ENCODE results near the gene CACNA1I.
"Not testable (repeated sequence)": the region's sequence is repeated elsewhere in the genome, so short reads cannot be mapped to it uniquely, and the experiment has no call there.

Gene CACNA1I

GRCh38 chr22:39570665-39571064, at the start of gene CACNA1I:
CACNA1I (plus strand) TSS chr22:39570753; CDS start chr22:39570753, 0 bp downstream.
- no peak for DNase-seq (ENCODE audit: low read depth)

- not testable (repeated sequence) for DNase-seq (ENCODE audit: low read depth)
Measured at GRCh38 chr22:39521106-39521885, 49.3 kb upstream of the CACNA1I start.

DNA sequence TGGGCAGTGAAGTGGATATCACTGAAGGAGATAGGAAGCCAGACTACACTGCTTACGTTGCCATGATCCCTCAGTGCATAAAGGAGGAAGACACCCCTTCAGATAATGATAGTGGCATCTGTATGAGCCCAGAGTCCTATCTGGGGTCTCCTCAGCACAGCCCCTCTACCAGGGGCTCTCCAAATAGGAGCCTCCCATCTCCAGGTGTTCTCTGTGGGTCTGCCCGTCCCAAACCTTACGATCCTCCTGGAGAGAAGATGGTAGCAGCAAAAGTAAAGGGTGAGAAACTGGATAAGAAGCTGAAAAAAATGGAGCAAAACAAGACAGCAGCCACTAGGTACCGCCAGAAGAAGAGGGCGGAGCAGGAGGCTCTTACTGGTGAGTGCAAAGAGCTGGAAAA, 48.5 kb upstream of the CACNA1I start:
- not testable (repeated sequence) for DNase-seq (ENCODE audit: low read depth)

DNA sequence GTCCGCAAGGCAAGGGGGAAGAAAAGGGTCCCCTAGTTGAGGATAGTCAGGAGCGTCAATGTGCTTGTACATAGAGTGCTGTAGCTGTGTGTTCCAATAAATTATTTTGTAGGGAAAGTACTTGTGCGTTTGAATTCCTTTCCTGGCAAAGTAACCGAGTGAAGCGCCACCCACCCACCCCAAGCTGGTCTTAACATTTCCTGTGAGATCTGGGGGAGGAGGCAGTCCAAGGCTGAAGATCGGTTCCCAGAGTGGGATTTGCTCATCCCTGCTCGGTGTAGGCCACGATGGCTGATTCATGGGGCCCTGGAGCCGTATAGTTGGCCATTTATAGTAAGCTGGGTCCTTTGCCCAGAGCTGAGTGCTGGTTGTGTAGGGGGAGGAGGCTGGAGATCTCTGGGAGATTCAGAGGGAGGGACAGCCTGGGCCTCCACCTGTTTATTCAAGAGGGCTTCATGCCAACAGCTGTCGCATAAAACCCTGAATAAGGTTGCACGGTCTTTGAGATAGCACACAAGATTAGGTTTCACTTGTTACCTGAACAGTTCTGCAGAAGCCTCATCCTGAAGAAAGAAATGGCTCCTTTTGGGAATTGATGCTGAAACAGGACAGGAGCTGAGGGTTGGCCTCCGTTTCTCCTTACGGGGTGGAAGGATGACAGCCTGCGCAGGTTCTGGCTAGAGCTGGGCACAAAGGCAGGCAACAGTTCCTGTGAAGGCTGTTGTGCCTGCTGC, 47.8 kb upstream of the CACNA1I start:
- no peak for DNase-seq (ENCODE audit: low read depth)

- no peak for DNase-seq (ENCODE audit: low read depth)
Measured at GRCh38 chr22:39524089-39524752, 46.3 kb upstream of the CACNA1I start.

- DNase-seq (ENCODE audit: low read depth), result no peak
Measured at GRCh38 chr22:39524753-39525657, 45.5 kb upstream of the CACNA1I start.

- DNase-seq (ENCODE audit: low read depth), result no peak
Measured at GRCh38 chr22:39525658-39525975, 44.9 kb upstream of the CACNA1I start.

DNA sequence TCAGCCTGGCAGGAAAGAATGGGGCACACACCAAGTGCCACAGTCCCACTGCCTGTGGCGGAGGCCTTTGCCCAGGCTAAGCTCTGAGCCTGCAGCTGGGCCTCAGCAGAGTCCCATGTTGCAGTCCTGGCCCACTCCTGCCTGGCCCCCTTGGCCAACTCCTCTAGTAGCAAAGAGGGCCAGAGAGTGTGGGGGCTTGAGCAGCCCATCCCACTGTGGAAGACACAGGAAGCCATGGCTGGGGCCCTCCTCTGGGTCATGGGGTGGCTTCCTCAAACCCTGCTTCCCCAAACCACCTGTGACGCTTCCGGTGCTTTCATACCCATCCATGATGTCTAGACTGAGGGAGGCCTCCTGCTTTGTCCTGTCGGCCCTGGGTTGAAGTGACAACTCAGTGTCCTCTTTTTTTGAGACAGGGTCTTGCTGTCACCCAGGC, 43.8 kb upstream of the CACNA1I start:
- DNase-seq (ENCODE audit: low read depth), result no peak

DNA sequence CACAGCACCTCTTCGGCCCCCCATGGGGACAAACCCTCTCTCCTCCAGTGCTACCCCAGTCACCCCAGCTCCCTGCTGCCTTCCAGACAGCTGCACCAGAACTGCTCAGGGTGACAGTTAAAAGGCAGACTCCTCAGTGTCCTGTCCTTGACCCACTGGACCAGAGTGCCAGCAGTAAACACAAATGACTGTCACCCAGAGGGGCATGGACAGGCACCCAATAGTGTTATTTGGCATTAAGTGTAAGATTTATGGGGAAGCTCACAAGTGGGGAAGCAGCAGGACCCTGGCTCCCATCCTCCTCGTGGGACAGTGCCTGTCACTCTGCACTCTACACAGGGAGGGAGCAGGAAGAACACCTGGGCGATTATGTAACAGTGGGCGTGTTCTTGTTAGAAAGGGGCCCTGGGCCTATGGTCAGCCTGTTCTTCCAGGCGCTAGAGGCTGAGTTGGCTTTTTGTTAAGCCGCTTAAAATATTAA, 43.0 kb upstream of the CACNA1I start:
- DNase-seq (ENCODE audit: low read depth), result no peak

GRCh38 chr22:39528080-39528661, 42.4 kb upstream of the CACNA1I start:
- DNase-seq (ENCODE audit: low read depth), result no peak

DNA sequence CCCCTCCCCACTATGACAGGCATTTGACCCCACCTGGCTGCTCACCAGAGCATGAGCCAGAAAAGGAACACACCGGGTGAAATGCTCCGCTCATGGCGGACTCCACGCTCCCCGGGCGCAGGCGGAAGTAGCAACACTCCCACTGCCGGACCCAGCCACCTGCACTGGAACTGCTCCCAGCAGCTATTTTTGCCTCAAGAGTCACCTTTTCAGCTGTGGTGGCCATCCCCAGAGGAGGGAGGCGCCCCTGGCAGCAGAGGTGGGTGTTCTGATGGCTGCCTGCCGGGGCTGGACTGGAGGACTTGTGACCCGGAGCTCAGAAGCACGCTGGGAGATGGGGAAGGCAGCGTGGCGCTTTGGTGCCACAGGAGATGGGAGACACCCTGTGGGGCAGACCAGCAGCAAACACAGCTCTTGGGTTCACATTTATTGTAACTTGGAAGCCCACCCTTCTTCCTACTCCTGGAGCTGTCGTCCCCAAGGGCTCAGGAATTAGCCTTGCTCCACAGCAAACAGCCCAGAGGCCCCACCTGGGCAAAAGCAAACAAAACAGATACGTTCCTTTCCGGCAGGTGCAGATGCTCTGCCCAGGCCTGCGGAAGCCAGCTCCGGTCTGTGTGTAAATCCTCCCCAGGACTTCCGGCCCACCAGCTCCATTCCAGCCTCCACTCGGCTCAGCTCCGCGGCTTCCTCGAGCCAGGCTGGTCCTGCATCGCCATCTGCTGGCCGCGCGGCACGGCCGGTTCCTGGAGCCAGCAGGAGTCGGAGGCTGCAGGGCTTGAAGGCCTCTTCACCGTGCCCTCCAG, 41.7 kb upstream of the CACNA1I start:
- DNase-seq (ENCODE audit: low read depth), result no peak

GRCh38 chr22:39529487-39529851, 41.1 kb upstream of the CACNA1I start:
- DNase-seq (ENCODE audit: low read depth), result no peak

- no peak for DNase-seq (ENCODE audit: low read depth)
Measured at GRCh38 chr22:39530116-39530515, 40.4 kb upstream of the CACNA1I start.

DNA sequence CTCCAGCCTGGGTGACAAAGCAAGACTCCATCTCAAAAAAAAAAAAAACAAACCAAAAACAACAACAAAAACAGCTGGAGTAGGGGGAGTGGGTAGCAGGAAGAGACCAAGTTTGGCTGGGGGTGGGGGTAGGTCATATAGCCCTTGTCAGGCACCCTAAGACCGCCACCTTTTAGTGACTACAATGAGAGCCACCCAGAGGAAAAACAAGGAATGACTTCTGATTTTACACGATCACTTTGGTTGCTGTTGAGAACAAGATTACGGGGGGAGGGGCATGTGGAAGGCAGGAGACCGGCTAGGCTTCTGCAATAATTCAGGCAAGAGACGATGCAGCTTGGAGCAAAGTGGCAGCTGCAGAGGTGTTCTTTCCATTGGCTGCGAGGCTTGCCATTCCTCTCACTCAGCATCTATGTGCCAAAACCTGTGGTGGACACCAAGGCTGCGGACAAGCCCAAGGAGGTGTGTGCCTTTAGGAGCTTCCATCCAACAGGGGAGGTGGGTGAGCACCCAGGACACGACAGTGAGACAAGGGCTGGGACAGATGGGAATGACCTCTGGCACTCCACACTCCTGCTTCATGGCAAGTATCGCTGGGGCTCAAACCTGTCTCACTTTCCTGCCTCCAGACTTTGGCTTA, 39.7 kb upstream of the CACNA1I start:
- DNase-seq (ENCODE audit: low read depth), result no peak

DNA sequence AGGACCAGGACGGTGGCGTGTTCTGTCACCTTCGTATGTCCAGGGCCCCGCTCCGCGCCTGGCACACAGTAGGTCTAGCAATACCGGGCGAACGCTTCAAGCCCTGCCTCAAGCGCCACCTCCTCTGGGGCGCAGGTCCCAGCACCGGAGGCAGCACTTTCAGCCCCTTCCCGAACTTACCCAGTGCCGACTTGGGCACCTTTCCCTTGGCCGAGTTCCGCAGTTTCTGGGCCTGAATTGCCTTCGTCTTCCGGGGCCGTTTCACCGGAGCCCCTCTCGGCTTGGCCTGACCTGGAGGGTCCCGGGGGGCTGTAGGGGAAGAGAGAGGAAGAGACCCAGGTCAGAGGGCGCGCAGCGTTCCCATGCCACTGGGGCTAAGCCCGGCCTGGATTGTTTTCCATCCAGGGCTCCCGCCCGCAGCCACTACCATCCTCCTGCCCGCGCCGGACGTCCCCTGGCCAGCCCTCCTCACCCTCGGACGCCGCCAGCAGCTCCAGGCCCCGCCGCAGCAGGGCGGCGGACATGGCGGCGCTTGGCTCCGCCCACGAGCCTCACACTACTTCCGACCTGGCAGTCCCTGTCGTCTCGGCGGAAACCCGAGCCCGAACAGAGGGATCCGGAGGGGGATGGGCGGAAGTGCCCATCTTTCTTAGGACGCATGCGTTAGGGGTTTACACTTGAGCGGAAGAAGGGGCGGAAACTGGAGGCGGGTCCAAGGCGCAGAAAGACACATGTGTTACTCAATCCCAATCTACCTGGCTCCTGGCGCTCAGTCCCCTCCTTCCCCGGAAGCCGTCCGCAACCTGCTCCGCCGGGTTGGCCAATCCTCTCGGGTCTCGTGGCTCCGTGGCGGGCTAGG, 38.1 kb upstream of the CACNA1I start, which contains the start of gene RPS19BP1:
Gene RPS19BP1, minus strand, starts transcription at position 534 of the 859 bp plus-strand sequence. Its CDS starts 10 bp downstream, at position 524.
- DNase-seq (ENCODE audit: low read depth), result peak; percentile 98

GRCh38 chr22:39534092-39534506, 36.5 kb upstream of the CACNA1I start:
- DNase-seq (ENCODE audit: low read depth), result no peak

- no peak for DNase-seq (ENCODE audit: low read depth)
Measured at GRCh38 chr22:39534591-39535356, 35.8 kb upstream of the CACNA1I start.

- DNase-seq (ENCODE audit: low read depth), result no peak
Measured at GRCh38 chr22:39535357-39535725, 35.2 kb upstream of the CACNA1I start.
